IPS DF 6.9 (cell line): ENCODE measurements around the gene OR13C2.
"Not testable (repeated sequence)": the region's sequence is repeated elsewhere in the genome, so short reads cannot be mapped to it uniquely, and the experiment has no call there.

Experiments used
- DNase-seq: peaks from one replicate; pipeline ENCODE4 v3.0.0-alpha.2; 2013; ENCODE audit warnings: low read depth, low spot score
- H3K27ac ChIP-seq: one replicate; pipeline ENCODE4 v1.5.1; 2013; ENCODE audit warnings: low read length, control low read depth
- H3K27me3 ChIP-seq: 2 replicates; pipeline ENCODE4 v1.6.1; 2013; ENCODE audit warnings: mild to moderate bottlenecking, low read length; ENCODE audit not compliant: control insufficient read depth, insufficient read depth
- H3K36me3 ChIP-seq: 2 replicates; pipeline ENCODE4 v1.6.1; 2013; ENCODE audit warnings: low read length; ENCODE audit not compliant: control insufficient read depth, insufficient read depth
- H3K4me1 ChIP-seq: 2 replicates; pipeline ENCODE4 v1.6.1; 2013; ENCODE audit warnings: low read length; ENCODE audit not compliant: control insufficient read depth, insufficient read depth
- H3K4me3 ChIP-seq: 2 replicates; pipeline ENCODE4 v1.5.1; 2013; ENCODE audit warnings: mild to moderate bottlenecking, low read length
- H3K9me3 ChIP-seq: 2 replicates; pipeline ENCODE4 v1.6.1; 2013; ENCODE audit warnings: low read length, inconsistent platforms; ENCODE audit not compliant: control insufficient read depth, insufficient read depth
- WGBS: extraction: QIAGEN DNeasy Blood & Tissue Kit; methylation state at CpG from one replicate; pipeline ENCODE4 v1.1.7; 2013; ENCODE audit warnings: mixed read lengths, missing lambda C conversion rate; ENCODE audit not compliant: insufficient read length, insufficient coverage; 5-methylcytosine and 5-hydroxymethylcytosine counted together

OR13C2 gene

DNA sequence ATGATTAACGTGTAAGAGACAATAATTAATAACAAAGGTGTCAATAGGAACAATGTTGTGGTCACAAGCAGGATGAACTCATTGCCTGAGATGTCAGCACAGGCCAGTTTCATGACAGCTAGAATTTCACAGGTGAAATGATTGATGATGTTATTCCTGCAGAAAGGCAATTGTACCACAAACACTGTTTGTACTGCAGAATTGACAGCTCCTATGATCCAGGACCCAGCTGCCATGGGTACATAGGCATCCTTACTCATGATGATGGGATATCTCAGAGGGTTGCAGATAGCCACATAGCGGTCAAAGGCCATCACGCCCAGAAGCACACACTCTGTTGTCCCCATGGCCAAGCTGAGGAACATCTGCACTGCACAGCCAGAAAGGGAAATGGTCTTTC, 6.7 kb downstream of the OR13C2 start:
- H3K9me3 ChIP-seq, H3K27me3 ChIP-seq: not testable (repeated sequence)
- no CpG with 5 or more reads among the region's 3 CpGs for WGBS

DNA sequence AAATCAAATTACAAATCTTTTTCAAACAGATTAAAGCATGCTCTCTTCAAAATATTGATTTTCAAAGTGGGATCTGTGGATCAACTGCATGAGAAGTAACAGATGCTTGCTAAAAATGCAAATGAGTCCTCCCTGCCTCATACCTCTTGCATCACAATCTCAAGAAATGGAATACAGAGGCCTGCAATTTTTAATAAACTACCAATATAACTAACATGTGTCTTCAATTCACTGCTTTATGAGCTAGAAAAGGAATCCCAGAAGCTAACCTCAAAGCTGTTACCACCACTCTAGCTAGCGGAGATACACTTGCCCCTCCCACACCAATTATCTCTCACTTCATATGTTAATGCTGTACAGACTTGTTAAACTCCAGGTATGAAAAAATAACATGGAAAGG, 15.8 kb downstream of the OR13C2 start:
- Histone ChIP-seq H3K4me1 (no peaks in the 10 kb centered on the region), H3K27ac (no peak overlapping the region), H3K4me3 (no peak overlapping the region), H3K9me3 (no peaks in the 10 kb centered on the region), H3K27me3 (no peaks in the 10 kb centered on the region), H3K36me3 (no peaks in the 10 kb centered on the region)
- no peak for DNase-seq
- no CpG with 5 or more reads among the region's 1 CpG for WGBS

More for the DNA sequence above, 6.7 kb downstream of the OR13C2 start:
- H3K27ac ChIP-seq, DNase-seq, H3K4me1 ChIP-seq, H3K36me3 ChIP-seq, H3K4me3 ChIP-seq: not testable (repeated sequence)

GRCh38 chr9:104586496-104587180, 18.8 kb downstream of the OR13C2 start:
- WGBS = no CpG with 5 or more reads among the region's 1 CpG
- no peaks in the 10 kb centered on the region for H3K9me3 ChIP-seq
- H3K27me3 ChIP-seq = no peaks in the 10 kb centered on the region
- no peak overlapping the region for H3K27ac ChIP-seq
- no peak for DNase-seq
- H3K4me1 ChIP-seq = no peaks in the 10 kb centered on the region
- H3K4me3 ChIP-seq = no peak overlapping the region
- no peaks in the 10 kb centered on the region for H3K36me3 ChIP-seq

GRCh38 chr9:104580562-104580961, 24.9 kb downstream of the OR13C2 start:
- no peak for DNase-seq
- Histone ChIP-seq H3K4me1 (no peaks in the 10 kb centered on the region), H3K27ac (no peak overlapping the region), H3K36me3 (no peaks in the 10 kb centered on the region), H3K9me3 (no peaks in the 10 kb centered on the region), H3K27me3 (no peaks in the 10 kb centered on the region), H3K4me3 (no peak overlapping the region)
- WGBS = no CpG with 5 or more reads among the region's 1 CpG

DNA sequence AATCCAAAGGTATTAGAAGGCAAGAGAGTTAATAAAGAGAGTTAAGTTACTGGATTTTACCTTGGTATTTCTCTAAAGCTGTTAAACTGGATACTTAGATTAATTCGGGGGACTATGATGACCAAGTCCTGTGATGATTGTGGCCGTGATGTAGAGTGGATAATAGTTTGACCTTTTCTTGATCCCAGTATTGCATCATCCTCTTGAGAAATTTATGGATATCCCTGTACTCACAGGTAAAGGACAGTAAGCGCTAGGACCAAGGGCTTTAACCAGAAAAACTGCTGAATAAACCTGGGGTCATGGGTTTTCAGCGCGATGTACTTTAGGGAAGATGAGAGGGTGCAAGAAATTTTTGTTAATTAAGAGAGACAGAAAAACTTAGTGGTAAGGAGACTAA, 28.2 kb downstream of the OR13C2 start:
- no peaks in the 10 kb centered on the region for H3K36me3 ChIP-seq
- no peaks in the 10 kb centered on the region for H3K4me1 ChIP-seq
- no peaks in the 10 kb centered on the region for H3K9me3 ChIP-seq
- H3K4me3 ChIP-seq = no peak overlapping the region
- no peak overlapping the region for H3K27ac ChIP-seq
- WGBS = no CpG with 5 or more reads among the region's 5 CpGs
- no peak for DNase-seq
- no peaks in the 10 kb centered on the region for H3K27me3 ChIP-seq

DNA sequence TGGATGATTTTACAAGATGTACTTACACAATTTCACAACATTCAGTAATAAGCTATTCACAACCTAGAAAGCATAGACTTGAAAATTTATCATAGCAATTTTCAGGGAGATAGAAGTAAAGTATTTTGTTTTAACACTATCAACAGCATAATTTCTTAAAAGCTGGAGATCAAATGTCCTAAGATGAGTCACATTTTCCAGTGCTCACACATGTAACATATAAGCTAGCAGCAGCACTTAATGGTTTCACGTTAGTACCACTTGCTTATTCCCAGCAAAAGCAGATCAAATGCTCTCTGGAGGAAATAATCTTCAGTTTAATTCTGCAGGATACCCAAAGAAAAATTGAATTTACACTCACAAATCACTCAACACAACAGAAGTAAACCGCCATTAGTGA, 30.0 kb downstream of the OR13C2 start:
- DNase-seq = no peak
- Histone ChIP-seq H3K27ac (no peak overlapping the region), H3K4me3 (no peak overlapping the region), H3K4me1 (no peaks in the 10 kb centered on the region), H3K27me3 (no peaks in the 10 kb centered on the region), H3K36me3 (no peaks in the 10 kb centered on the region), H3K9me3 (no peaks in the 10 kb centered on the region)
- no CpG with 5 or more reads among the region's 2 CpGs for WGBS

DNA sequence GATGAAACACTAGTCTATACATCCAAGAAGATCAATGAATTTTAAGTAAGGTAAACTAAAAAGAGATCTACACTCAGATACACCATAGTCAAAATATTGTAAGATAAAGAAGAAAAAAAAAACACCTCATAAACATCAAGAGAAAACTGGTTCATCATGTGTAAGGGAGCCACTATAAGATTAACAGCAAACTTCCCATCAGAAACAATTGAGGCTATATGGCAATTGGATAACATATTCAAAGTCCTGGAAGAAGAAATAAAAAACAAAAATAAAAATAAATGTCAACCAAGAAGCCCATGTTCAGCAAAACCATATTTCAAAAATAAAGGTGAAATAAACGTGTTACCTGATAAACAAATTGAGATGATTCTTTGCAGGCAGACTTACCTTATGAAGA, 32.8 kb downstream of the OR13C2 start:
- Histone ChIP-seq H3K27me3 (no peaks in the 10 kb centered on the region), H3K36me3 (no peaks in the 10 kb centered on the region), H3K9me3 (no peaks in the 10 kb centered on the region), H3K4me3 (no peak overlapping the region), H3K27ac (no peak overlapping the region), H3K4me1 (no peaks in the 10 kb centered on the region)
- no CpG with 5 or more reads among the region's 1 CpG for whole genome bisulfite sequencing
- DNase-seq = no peak

- DNase-seq = no peak
- no CpG with 5 or more reads among the region's 4 CpGs for WGBS
- Histone ChIP-seq H3K4me3 (no peak within 1 kb of the TSS), H3K27ac (no peak within 1 kb of the TSS), H3K4me1 (no peaks in the 10 kb centered on the region), H3K36me3 (no peaks in the 10 kb centered on the region), H3K9me3 (no peaks in the 10 kb centered on the region), H3K27me3 (no peaks in the 10 kb centered on the region)
These were observed 36.6 kb downstream of the OR13C2 start, which contains the start of gene OR13C8 for GRCh38 chr9:104568868-104569267. TSS of gene OR13C8 (plus strand) at chr9:104569168. CDS start at chr9:104569168, 0 bp downstream.

- Histone ChIP-seq H3K9me3 (no peaks in the 10 kb centered on the region), H3K27ac (no peak overlapping the region), H3K36me3 (no peaks in the 10 kb centered on the region), H3K27me3 (no peaks in the 10 kb centered on the region), H3K4me3 (no peak overlapping the region), H3K4me1 (no peaks in the 10 kb centered on the region)
- no CpG with 5 or more reads among the region's 1 CpG for WGBS
- no peak for DNase-seq
These were observed 41.1 kb downstream of the OR13C2 start for GRCh38 chr9:104564358-104564757.

DNA sequence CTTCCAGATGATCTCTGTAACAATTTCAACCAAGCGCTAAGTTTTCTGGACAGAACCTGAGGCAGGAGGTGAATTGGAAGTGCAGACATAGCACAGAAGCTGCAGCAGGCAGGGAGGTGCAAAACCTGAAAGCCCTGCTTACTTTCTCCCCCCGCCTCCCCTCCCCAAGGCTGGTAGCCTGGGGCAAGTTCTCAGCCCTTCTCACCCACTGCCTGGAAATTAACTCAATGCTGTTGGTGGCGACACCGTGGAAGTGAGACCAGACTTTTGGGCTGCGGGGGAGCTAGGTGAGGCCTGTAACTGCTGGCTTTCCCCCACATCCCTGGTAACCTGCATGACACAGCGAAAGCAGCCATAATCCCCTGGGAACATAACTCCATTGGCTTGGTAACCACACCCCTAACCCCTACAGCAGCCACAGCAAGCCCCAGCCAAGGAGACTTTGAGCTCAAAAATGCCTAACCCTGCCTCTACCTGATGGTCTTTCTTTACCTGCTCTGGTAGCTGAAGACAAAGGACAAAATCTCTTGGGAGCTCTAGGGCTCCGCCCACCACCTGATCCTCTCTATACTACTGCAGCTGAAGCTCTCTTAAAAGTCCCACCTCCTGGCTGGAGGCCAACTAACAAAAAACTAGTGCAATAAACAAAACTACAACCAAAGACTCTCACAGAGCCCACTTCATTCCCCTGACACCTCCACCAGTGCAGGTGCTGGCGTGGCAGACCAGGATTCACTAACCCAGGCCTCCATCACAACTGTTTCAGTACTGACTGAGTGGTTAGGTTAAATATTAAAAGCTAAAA, 48.4 kb downstream of the OR13C2 start:
- Histone ChIP-seq H3K36me3 (no peaks in the 10 kb centered on the region), H3K4me3 (no peak overlapping the region), H3K27me3 (no peaks in the 10 kb centered on the region), H3K4me1 (no peaks in the 10 kb centered on the region), H3K27ac (no peak overlapping the region), H3K9me3 (no peaks in the 10 kb centered on the region)
- no peak for DNase-seq
- WGBS = no CpG with 5 or more reads among the region's 8 CpGs
